ES-I3 (cell line): ENCODE measurements around the gene IMMT.
"Not testable (repeated sequence)": the region's sequence is repeated elsewhere in the genome, so short reads cannot be mapped to it uniquely, and the experiment has no call there.

Experiments used
- H3K36me3 ChIP-seq: 2 replicates; pipeline ENCODE4 v1.6.1; 2013; ENCODE audit warnings: mild to moderate bottlenecking, low read length, control low read depth, moderate library complexity; ENCODE audit not compliant: insufficient read depth
- H3K4me1 ChIP-seq: 2 replicates; pipeline ENCODE4 v1.6.1; 2013; ENCODE audit warnings: mild to moderate bottlenecking, control low read depth, low read length; ENCODE audit not compliant: insufficient read depth
- H3K9ac ChIP-seq: 2 replicates; pipeline ENCODE4 v1.6.1; 2013; ENCODE audit warnings: low read depth, mild to moderate bottlenecking, low read length, moderate library complexity
- H3K9me3 ChIP-seq: 2 replicates; pipeline ENCODE4 v1.6.1; 2013; ENCODE audit warnings: mild to moderate bottlenecking, low read length, moderate library complexity; ENCODE audit not compliant: control insufficient read depth, insufficient read depth

The IMMT gene

GRCh38 chr2:86219896-86220295 lies 24.6 kb upstream of the IMMT start:
- no peak overlapping the region for H3K9ac ChIP-seq
- H3K36me3 ChIP-seq: no peaks in the 10 kb centered on the region
- H3K4me1 ChIP-seq: no peaks in the 10 kb centered on the region
- H3K9me3 ChIP-seq: no peaks in the 10 kb centered on the region

GRCh38 chr2:86218124-86218523 lies 22.9 kb upstream of the IMMT start:
- Histone ChIP-seq H3K4me1 (no peaks in the 10 kb centered on the region), H3K36me3 (no peaks in the 10 kb centered on the region), H3K9ac (no peak overlapping the region), H3K9me3 (no peaks in the 10 kb centered on the region)

GRCh38 chr2:86216575-86217555 lies 21.6 kb upstream of the IMMT start:
- Histone ChIP-seq H3K9me3 (no peaks in the 10 kb centered on the region), H3K4me1 (no peaks in the 10 kb centered on the region), H3K36me3 (peaks cover 3% of the 10 kb centered on the region), H3K9ac (no peak overlapping the region)

DNA sequence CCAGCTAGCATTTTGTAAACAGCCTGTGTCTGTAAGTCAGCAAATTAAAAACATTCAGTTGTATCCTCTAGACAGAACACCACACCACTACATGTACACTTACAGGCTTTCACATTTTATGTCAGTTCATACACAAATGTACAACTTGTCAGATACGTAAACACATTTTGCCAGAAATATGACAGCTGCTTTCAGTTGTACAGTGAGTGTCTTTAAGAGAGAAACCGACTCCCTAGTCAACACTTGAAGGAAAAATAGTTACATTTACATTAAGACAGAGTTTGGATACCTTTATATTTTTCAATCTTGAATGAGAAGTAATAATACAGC lies 19.2 kb upstream of the IMMT start:
- Histone ChIP-seq H3K36me3 (peaks cover 3% of the 10 kb centered on the region), H3K9ac (no peak overlapping the region), H3K9me3 (no peaks in the 10 kb centered on the region), H3K4me1 (no peaks in the 10 kb centered on the region)

GRCh38 chr2:86213699-86214502 lies 18.6 kb upstream of the IMMT start:
- no peaks in the 10 kb centered on the region for H3K4me1 ChIP-seq
- no peak overlapping the region for H3K9ac ChIP-seq
- H3K36me3 ChIP-seq: peaks cover 5% of the 10 kb centered on the region
- no peaks in the 10 kb centered on the region for H3K9me3 ChIP-seq

DNA sequence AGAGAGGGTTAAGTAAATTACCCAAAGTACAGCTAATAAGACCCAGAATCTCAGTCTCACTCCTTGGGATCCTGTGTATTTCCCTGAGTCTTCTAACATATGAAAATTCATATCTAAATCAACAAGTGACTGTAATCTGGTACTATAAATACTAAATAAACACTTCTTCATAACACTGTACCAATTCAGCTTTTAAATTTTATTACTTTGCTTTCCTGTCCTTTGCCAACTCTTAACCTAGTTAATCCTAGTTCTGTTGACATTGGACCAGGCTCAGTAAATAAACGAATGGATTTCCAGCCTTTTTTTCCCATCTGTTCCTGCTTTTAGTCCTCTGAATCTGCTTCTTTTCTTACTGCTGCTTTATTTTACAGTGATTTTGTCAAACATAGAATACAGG lies 17.8 kb upstream of the IMMT start:
- Histone ChIP-seq H3K9me3 (no peaks in the 10 kb centered on the region), H3K4me1 (no peaks in the 10 kb centered on the region), H3K36me3 (peaks cover 7% of the 10 kb centered on the region), H3K9ac (no peak overlapping the region)

GRCh38 chr2:86211796-86212188 lies 16.5 kb upstream of the IMMT start:
- H3K9ac ChIP-seq: no peak overlapping the region

GRCh38 chr2:86211033-86211795 lies 16.0 kb upstream of the IMMT start:
- Histone ChIP-seq H3K9ac (no peak overlapping the region), H3K36me3 (peaks cover 11% of the 10 kb centered on the region), H3K9me3 (no peaks in the 10 kb centered on the region), H3K4me1 (no peaks in the 10 kb centered on the region)

More at GRCh38 chr2:86211796-86212188, 16.5 kb upstream of the IMMT start:
- Histone ChIP-seq H3K36me3 (peaks cover 11% of the 10 kb centered on the region), H3K9me3 (no peaks in the 10 kb centered on the region), H3K4me1 (no peaks in the 10 kb centered on the region)

DNA sequence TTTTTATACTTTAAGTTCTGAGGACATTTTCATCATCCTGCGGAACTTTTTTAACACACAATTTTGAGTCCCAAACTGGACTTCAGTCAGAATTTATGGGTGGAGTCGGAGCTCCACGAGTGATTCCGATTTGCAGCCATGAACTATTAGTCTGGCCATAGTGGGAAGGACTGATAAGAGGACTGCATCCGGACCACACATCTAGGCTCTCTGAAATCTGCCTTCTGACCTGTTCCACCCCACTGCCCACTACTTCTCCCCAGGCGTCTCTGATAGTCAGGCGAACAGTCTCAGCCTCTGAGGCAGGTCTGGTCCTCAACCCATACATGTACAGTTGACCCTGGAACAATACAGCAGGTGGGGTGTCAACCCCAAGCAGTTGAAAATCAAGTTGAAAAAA lies 9.2 kb upstream of the IMMT start:
- Histone ChIP-seq H3K9ac (no peak overlapping the region), H3K9me3 (no peaks in the 10 kb centered on the region), H3K36me3 (peaks cover 8% of the 10 kb centered on the region; the same call in 1 of the 2 replicates), H3K4me1 (peaks cover 13% of the 10 kb centered on the region)

DNA sequence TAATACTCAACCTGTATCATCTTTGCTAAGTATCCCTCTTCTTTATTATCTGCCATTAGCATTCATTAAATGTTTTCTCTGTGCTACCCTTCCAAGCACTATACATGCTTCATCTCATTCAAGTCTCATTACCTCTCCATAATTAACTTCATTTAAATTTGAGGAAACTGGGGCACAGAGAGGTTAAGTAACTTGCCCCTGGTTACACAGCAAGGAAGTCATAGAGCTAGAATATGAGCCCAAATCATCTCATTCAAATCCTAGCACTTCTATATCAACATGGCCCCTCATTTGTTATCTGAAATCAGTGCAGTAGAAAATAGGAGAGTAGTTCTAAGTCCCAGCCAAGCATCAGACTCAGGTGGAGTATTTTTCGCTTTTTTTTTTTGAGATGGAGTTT lies 8.4 kb upstream of the IMMT start:
- H3K9me3 ChIP-seq: no peaks in the 10 kb centered on the region
- H3K4me1 ChIP-seq: peaks cover 13% of the 10 kb centered on the region
- peaks cover 6% of the 10 kb centered on the region; the same call in 1 of the 2 replicates for H3K36me3 ChIP-seq
- H3K9ac ChIP-seq: no peak overlapping the region

- Histone ChIP-seq H3K9me3 (no peaks in the 10 kb centered on the region), H3K9ac (no peak overlapping the region), H3K36me3 (0 out of 2 replicates have a peak, but pooled peaks cover 1% of the 10 kb centered on the region), H3K4me1 (peaks cover 13% of the 10 kb centered on the region)
Measured at GRCh38 chr2:86202702-86203101, 7.4 kb upstream of the IMMT start.

DNA sequence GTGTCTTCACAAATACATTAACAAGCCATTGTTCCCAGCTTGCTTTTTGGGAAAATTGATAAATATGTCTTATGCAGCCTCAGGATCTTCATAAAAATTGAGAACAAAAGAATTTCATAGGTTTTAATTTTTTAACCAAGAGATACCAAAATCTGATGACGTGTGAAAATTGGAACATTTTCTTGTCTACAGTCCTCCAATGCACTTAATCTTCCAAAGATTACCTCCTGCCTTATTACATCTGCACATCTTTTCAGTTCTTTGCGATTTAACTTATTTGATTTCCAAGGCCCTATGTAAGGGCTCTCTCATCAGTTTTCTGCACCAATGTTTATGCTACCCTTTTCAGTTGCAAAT lies 7.1 kb upstream of the IMMT start:
- H3K4me1 ChIP-seq: peaks cover 13% of the 10 kb centered on the region
- no peak overlapping the region for H3K9ac ChIP-seq

GRCh38 chr2:86201671-86202335 lies 6.5 kb upstream of the IMMT start:
- Histone ChIP-seq H3K36me3 (no peaks in the 10 kb centered on the region), H3K4me1 (peaks cover 13% of the 10 kb centered on the region), H3K9me3 (no peaks in the 10 kb centered on the region), H3K9ac (no peak overlapping the region)

More for the DNA sequence above, 7.1 kb upstream of the IMMT start:
- Histone ChIP-seq H3K36me3 (no peaks in the 10 kb centered on the region), H3K9me3 (no peaks in the 10 kb centered on the region)

DNA sequence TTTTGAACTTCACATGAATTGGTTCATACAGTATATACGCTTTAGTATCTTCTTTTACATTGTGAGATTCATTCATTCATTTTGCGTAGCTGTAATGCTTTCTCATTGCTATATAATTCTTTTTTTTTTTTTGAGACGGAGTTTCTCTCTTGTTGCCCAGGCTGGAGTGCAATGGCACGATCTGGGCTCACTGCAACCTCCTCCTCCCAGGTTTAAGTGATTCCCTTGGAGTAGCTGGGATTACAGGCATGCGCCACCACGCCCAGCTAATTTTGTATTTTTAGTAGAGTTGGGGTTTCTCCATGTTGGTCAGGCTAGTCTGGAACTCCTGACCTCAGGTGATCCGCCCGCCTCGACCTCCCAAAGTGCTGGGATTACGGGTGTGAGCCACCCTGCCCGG lies 5.3 kb upstream of the IMMT start:
- peaks cover 13% of the 10 kb centered on the region for H3K4me1 ChIP-seq
- H3K9me3 ChIP-seq, H3K36me3 ChIP-seq: not testable (repeated sequence)
- peak overlapping the region; percentile 98; the same call in 1 of the 2 replicates for H3K9ac ChIP-seq
